NCI-H510A (cell line): ENCODE results near the gene MPP1.

ENCODE experiments used
- DNase-seq: peaks from one replicate; lab custom pipeline; 2025; lab: John Stamatoyannopoulos, UW

The MPP1 gene

GRCh38 chrX:154731881-154732280, 73.4 kb downstream of the MPP1 start:
- no peak for DNase-seq

GRCh38 chrX:154731184-154731583, 74.1 kb downstream of the MPP1 start:
- DNase-seq: no peak

GRCh38 chrX:154730253-154730891, 74.9 kb downstream of the MPP1 start:
- DNase-seq: no peak

- no peak for DNase-seq
Measured at GRCh38 chrX:154729439-154729838, 75.8 kb downstream of the MPP1 start.
